ENCODE measurements around the gene SRD5A1. TPM values are rescaled to one million over a fixed set of nuclear protein-coding genes. Genes with fewer than 3 reads are reported as not detected.

The SRD5A1 gene, protein sequence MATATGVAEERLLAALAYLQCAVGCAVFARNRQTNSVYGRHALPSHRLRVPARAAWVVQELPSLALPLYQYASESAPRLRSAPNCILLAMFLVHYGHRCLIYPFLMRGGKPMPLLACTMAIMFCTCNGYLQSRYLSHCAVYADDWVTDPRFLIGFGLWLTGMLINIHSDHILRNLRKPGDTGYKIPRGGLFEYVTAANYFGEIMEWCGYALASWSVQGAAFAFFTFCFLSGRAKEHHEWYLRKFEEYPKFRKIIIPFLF
- total RNA-seq: 1 to 10 TPM in 4 of 5 donors, not detected in 1; 1.3 to 7.7 (median 4.8) TPM
- 10 to 100 TPM in 1 of 3 donors, 1 to 10 TPM in 2; 3.8 to 12.8 (median 4.2) TPM for polyA plus RNA-seq
- long read RNA-seq, donor 1, full-length matches to known transcripts: 3 of 3 reads
- long read RNA-seq, donor 1, partial matches to known transcripts: 0 of 3 reads
- long read RNA-seq, donor 1, other reads (novel, unspliced or antisense): 0 of 3 reads
- long read RNA-seq, donor 2, full-length matches to known transcripts: 3 of 3 reads
- long read RNA-seq, donor 2, partial matches to known transcripts: 0 of 3 reads
- long read RNA-seq, donor 2, other reads (novel, unspliced or antisense): 0 of 3 reads
- long read RNA-seq, donor 3, full-length matches to known transcripts: 2 of 2 reads
- long read RNA-seq, donor 3, partial matches to known transcripts: 0 of 2 reads
- long read RNA-seq, donor 3, other reads (novel, unspliced or antisense): 0 of 2 reads
- long read RNA-seq, donor 4: 0 reads
- long read RNA-seq, donor 5, full-length matches to known transcripts: 1 of 1 reads
- long read RNA-seq, donor 5, partial matches to known transcripts: 0 of 1 reads
- long read RNA-seq, donor 5, other reads (novel, unspliced or antisense): 0 of 1 reads
- long read RNA-seq, donor 6, full-length matches to known transcripts: 3 of 27 reads
- long read RNA-seq, donor 6, partial matches to known transcripts: 24 of 27 reads
- long read RNA-seq, donor 6, other reads (novel, unspliced or antisense): 0 of 27 reads
- long read RNA-seq, donor 7, full-length matches to known transcripts: 3 of 3 reads
- long read RNA-seq, donor 7, partial matches to known transcripts: 0 of 3 reads
- long read RNA-seq, donor 7, other reads (novel, unspliced or antisense): 0 of 3 reads
- long read RNA-seq, donor 8, full-length matches to known transcripts: 2 of 2 reads
- long read RNA-seq, donor 8, partial matches to known transcripts: 0 of 2 reads
- long read RNA-seq, donor 8, other reads (novel, unspliced or antisense): 0 of 2 reads
- long read RNA-seq, donor 9: 0 reads
- long read RNA-seq, donor 10, full-length matches to known transcripts: 1 of 1 reads
- long read RNA-seq, donor 10, partial matches to known transcripts: 0 of 1 reads
- long read RNA-seq, donor 10, other reads (novel, unspliced or antisense): 0 of 1 reads

- peak within 1 kb of the TSS; percentile 92 to 98 (median 93) for H3K27ac ChIP-seq
- DNase-seq: peak; percentile 94 to 97
- intact Hi-C loops (cut with DNase I; ENCODE audit: low total_unique reads): loop anchor here (5.0 to 10.0 kb wide), 2 partner anchors 84 to 112 kb away; no protein-coding TSS in a partner anchor
- no peaks in the 10 kb centered on the region for H3K9me3 ChIP-seq
- H3K36me3 ChIP-seq: peaks cover 10 to 35% (median 35%) of the 10 kb centered on the region in 4 donors
- 0 to 1% (median 0%) methylated on average over 46 to 66 of the region's 66 CpGs for WGBS, 5 donors
- H3K4me3 ChIP-seq: peak within 1 kb of the TSS; percentile 80 to 98 (median 92)
- no peaks in the 10 kb centered on the region for H3K27me3 ChIP-seq
- H3K4me1 ChIP-seq: peaks cover 26 to 59% (median 51%) of the 10 kb centered on the region in 4 donors
- TF ChIP-seq CTCF (IDR thresholded peaks at IDR 0.05) (no peak), EP300 (IDR thresholded peaks at IDR 0.05) (no peak), POLR2A (IDR thresholded peaks at IDR 0.05) (no peak), POLR2AphosphoS5 (IDR thresholded peaks at IDR 0.05) (peak; percentile 7 to 74 (median 70))
These were observed at the start of gene SRD5A1, which contains the start of gene NSUN2 for GRCh38 chr5:6632888-6633468. SRD5A1 (plus strand) TSS chr5:6633440; CDS start chr5:6633577, 137 bp downstream. NSUN2 (minus strand) TSS chr5:6633044; CDS start chr5:6632979, 65 bp downstream.

GRCh38 chr5:6584101-6584645, 49.1 kb upstream of the SRD5A1 start:
- Histone ChIP-seq H3K9me3 (no peaks in the 10 kb centered on the region), H3K27ac (no peak overlapping the region), H3K4me3 (no peak overlapping the region), H3K27me3 (peaks cover 0 to 47% (median 20%) of the 10 kb centered on the region in 3 donors), H3K4me1 (peaks cover 8 to 17% (median 14%) of the 10 kb centered on the region in 4 donors), H3K36me3 (no peaks in the 10 kb centered on the region)
- 72 to 85% (median 79%) methylated on average over 6 of the region's 6 CpGs for WGBS, 5 donors
- no peak for DNase-seq
- TF ChIP-seq POLR2AphosphoS5 (IDR thresholded peaks at IDR 0.05) (no peak), CTCF (IDR thresholded peaks at IDR 0.05) (no peak), POLR2A (IDR thresholded peaks at IDR 0.05) (no peak), EP300 (IDR thresholded peaks at IDR 0.05) (no peak)
- intact Hi-C loops (cut with DNase I; ENCODE audit: low total_unique reads): no loop called here

GRCh38 chr5:6584727-6585126, 48.5 kb upstream of the SRD5A1 start:
- 78 to 93% (median 84%) methylated on average over 7 to 8 of the region's 8 CpGs for WGBS, 5 donors
- Histone ChIP-seq H3K9me3 (no peaks in the 10 kb centered on the region), H3K4me3 (no peak overlapping the region), H3K4me1 (peaks cover 8 to 17% (median 14%) of the 10 kb centered on the region in 4 donors), H3K36me3 (no peaks in the 10 kb centered on the region), H3K27ac (no peak overlapping the region), H3K27me3 (peaks cover 0 to 43% (median 20%) of the 10 kb centered on the region in 3 donors)
- no peak for TF ChIP-seq POLR2A (IDR thresholded peaks at IDR 0.05)
- no peak for TF ChIP-seq POLR2AphosphoS5 (IDR thresholded peaks at IDR 0.05)
- TF ChIP-seq CTCF (IDR thresholded peaks at IDR 0.05): no peak
- TF ChIP-seq EP300 (IDR thresholded peaks at IDR 0.05): no peak
- no peak for DNase-seq
- intact Hi-C loops (cut with DNase I; ENCODE audit: low total_unique reads): no loop called here
